Fibroblast of skin of right biceps (primary cell): ENCODE results near the gene SYT9.

ENCODE experiments used
- DNase-seq: peaks from one replicate; pipeline ENCODE4 v3.0.0-alpha.2; 2013

The SYT9 gene

GRCh38 chr11:7251836-7252682, at the start of gene SYT9:
SYT9 (plus strand) TSS chr11:7251904; CDS start chr11:7252187, 283 bp downstream.
- peak; percentile 34 for DNase-seq

- DNase-seq: no peak
These were observed 49.3 kb upstream of the SYT9 start for GRCh38 chr11:7202412-7202811.

GRCh38 chr11:7204778-7205177, 46.9 kb upstream of the SYT9 start:
- DNase-seq: peak; percentile 92

- DNase-seq: no peak
These were observed 43.3 kb upstream of the SYT9 start for GRCh38 chr11:7208391-7208790.

- no peak for DNase-seq
These were observed 32.2 kb upstream of the SYT9 start for GRCh38 chr11:7219491-7219890.

- no peak for DNase-seq
These were observed 31.1 kb upstream of the SYT9 start for GRCh38 chr11:7220636-7221035.

DNA sequence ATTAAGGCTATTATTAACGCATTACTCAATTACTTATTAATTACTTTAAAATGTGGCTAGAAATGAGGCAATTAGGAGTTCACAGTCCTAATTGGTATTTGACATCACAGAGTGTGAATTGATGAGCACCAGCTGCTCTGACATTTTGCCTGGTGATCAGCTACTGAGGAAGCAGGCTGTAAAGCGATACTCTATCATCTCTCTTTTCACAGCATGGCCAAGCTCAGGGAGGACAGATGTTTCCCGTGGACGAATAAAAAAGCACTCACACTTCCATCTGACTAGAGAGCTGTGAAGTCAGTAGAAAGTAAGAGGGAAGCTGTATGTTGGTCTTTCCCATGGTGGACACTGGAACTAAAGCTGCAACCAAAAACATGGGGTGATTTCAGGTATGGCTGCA, 29.1 kb upstream of the SYT9 start:
- DNase-seq: no peak

- DNase-seq: no peak
These were observed 11.8 kb upstream of the SYT9 start for GRCh38 chr11:7239877-7240276.

- DNase-seq: no peak
These were observed 6.4 kb upstream of the SYT9 start for GRCh38 chr11:7245341-7245740.

DNA sequence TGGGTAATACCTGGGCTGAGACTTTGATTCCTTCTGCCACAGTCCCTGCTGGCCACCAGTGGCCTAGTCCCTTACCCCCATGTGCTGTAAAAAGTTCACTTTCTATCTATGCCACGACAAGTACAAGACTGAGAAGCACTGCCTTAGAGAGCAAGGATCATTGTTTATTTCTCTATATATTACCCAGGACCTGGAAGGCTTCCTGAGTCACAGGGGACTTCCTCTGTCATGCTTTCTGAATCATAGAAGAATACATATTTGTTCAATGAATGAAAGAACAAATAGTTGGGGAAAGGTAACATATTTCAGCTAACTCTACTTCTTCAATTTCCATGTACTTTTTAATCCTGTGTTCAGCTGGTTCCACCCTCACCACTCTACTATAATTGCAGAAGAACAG, 5.5 kb upstream of the SYT9 start:
- DNase-seq: peak; percentile 6

DNA sequence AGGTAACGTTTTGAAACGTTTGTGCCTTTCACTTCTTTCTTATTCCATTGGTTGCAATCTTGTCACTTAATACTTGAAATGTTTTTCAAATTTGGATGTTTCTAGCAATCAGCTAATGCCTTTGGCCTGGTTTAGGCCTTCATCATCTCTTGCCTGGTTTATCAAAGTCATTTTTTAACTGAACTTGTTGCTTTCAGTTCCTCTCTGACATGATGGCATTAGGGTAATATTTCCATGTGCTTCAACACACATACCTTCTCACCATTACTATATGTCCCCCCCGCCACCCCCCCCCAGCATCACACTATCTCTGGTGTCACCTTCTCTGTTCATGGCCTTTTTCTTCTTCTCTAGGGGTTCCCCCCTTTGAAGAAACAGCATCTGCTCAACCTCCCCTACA, 1.5 kb upstream of the SYT9 start:
- DNase-seq: no peak

DNA sequence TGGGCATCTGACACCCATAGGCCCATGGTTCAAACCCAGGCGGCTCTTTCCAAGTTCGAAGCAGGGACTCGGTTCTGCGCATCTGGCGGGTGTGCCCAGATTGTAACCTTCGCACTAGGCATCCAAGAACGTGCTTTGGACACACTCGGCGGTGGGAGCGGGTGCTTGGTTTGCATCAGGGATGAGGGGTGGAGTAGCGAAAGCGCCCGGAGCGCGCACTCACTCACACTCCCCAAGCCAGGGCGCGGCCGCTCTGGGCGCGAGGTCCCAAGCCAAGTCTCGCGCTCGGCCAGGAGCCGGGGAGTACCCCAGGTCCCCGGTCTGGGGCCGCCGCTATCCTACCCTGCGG, 243 bp upstream of the SYT9 start:
- DNase-seq: no peak

GRCh38 chr11:7252683-7253213, 1.0 kb downstream of the SYT9 start:
- DNase-seq: no peak

DNA sequence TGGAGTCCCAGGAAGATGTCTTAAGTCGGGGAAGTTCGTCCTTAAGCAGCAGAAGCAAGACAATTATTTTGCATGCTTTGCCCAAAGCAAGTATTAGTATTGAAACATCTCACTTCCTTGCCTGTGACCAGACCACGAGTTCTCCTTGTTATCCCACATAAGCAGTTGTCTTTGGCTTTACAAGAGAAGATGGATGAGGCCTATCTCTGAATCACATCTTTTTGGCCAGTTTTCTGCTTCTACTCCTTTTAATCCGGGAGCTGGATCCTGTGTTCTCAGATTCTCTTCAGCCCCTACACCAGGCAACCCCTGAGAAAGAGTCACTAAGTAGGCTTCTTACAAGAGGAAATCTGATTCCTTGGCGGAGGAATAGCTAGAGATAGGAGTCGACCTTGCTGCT, 2.1 kb downstream of the SYT9 start:
- DNase-seq: no peak

- no peak for DNase-seq
These were observed 3.1 kb downstream of the SYT9 start for GRCh38 chr11:7254731-7255291.

GRCh38 chr11:7256943-7257342, 5.2 kb downstream of the SYT9 start:
- DNase-seq: no peak

DNA sequence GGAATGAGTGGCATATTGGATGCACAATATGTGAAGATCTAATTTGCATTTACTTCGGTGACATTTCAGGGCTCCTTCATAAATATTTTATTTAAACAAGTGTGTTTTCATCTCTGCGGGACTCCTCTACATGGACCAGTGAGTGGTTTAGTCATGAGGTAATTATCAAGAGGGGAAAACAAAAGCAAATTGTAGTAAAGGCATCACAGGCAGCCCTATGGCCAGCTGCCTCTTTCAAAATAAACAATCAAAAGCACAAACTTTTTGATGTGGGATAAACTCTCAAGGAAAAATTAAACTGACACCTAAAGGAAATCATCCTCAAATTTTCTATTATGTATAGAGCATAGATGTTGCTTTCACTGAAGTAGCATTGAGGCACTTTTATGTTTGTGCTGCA, 6.0 kb downstream of the SYT9 start:
- DNase-seq: no peak

GRCh38 chr11:7261578-7261977, 9.9 kb downstream of the SYT9 start:
- DNase-seq: no peak

- no peak for DNase-seq
These were observed 11.0 kb downstream of the SYT9 start for GRCh38 chr11:7262672-7263071.

DNA sequence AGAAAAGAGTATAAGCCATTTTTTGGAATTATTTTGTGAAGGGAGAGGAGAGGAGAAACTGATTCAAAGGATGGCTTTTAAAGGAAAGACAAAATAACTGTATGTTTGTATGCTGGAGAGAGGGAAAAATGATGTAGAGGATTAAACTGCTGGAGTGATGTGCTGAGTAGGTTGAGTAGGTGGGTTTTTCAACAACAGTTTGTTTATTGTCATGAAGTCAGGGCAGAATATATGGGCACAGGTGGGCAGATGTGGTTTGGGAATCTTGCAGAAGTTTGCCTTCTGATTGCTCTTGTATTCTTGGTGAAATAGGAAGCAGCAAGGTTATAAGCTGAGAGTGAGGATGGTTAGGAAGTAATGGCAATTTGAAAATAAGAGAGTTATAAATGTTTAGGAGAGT, 12.1 kb downstream of the SYT9 start:
- no peak for DNase-seq

DNA sequence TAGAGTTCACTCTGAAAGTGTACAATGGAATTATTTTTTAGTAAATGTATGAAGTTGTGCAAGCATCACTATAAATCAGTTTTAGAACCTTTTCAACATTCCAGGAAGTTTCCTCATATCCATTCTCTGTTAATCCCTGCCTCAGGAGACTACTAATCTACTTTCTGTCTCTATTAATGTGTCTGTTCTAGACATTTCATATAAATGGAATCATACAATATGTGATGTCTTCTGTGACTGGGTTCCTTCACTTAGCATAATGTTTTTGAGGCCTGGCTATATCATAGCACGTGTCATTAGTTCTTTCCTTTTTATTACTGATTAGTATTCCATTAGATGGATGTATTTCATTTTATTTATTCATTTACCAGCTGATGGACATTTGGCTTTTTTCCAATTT, 17.1 kb downstream of the SYT9 start:
- DNase-seq: no peak

DNA sequence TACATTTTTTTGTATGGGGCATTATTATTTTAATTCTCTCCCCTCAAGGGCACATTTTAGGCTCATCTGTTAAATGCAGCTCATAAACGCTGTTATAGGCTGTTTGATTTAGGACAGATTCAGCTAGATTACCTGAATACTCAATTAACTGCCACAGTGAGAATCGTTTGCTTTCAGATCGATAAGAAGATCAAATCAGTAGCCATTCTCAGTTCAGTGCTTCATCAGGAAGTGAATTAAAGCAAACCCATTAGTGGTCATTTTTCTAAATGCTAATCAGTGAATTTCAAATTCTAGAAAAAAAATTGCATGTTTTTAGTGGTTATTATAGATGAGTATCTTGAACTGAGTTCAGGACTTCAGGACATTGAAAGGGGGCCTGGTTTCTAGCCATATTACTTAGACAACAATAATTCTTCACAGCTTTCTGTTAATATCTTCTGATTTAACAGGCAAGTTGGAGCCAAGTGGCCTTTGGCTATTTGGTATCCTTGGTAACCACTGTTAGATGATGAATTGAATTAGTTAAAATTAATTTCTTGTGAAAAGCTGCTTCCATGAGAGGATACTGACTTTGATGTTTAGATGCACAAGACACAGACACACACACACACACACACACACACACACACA, 18.6 kb downstream of the SYT9 start:
- no peak for DNase-seq

DNA sequence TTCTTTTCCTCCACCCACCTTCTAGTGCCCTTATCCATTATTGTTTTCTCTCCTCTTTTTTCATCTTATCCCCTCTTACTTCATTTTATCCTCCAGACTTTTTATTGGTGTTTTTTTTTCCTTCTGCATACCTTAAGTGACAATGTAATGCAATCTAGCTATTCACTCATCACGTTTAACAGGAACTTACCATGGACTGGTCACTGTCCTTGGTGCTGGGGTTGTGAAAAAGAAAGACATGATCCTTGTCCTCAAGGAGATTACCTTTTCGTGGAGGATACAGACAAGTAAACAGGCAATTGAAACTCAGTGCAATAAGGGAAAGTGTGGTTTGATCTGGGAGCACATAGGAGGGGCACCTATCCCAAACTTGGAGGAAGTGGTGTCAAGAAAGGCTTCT, 20.7 kb downstream of the SYT9 start:
- no peak for DNase-seq

- no peak for DNase-seq
These were observed 23.4 kb downstream of the SYT9 start for GRCh38 chr11:7275133-7275532.
